NCI-H1092 treated with DMSO at 0.1 percent for 48 hours (cell line): ENCODE results near the gene TIAM1.
A peak's percentile ranks its signal among the peaks of the same experiment; 100 is the strongest.

ENCODE experiments used
- DNase-seq: peaks from one replicate; lab custom pipeline; 2025; lab: John Stamatoyannopoulos, UW

Gene TIAM1

GRCh38 chr21:31201144-31201543, 142.9 kb downstream of the TIAM1 start:
- DNase-seq = no peak

- peak; percentile 50 for DNase-seq
These were observed 145.5 kb downstream of the TIAM1 start for GRCh38 chr21:31198575-31198974.

- no peak for DNase-seq
These were observed 147.3 kb downstream of the TIAM1 start for GRCh38 chr21:31196724-31197123.

- DNase-seq = no peak
These were observed 148.6 kb downstream of the TIAM1 start for GRCh38 chr21:31195334-31196015.

GRCh38 chr21:31194510-31195293, 149.4 kb downstream of the TIAM1 start:
- DNase-seq = no peak

GRCh38 chr21:31193761-31194160, 150.3 kb downstream of the TIAM1 start:
- no peak for DNase-seq

- DNase-seq = no peak
These were observed 152.5 kb downstream of the TIAM1 start for GRCh38 chr21:31191553-31191952.

- no peak for DNase-seq
These were observed 153.5 kb downstream of the TIAM1 start for GRCh38 chr21:31190516-31190915.

- DNase-seq = no peak
These were observed 156.6 kb downstream of the TIAM1 start for GRCh38 chr21:31187499-31187898.

GRCh38 chr21:31186916-31187315, 157.1 kb downstream of the TIAM1 start:
- DNase-seq = no peak

GRCh38 chr21:31185663-31186062, 158.4 kb downstream of the TIAM1 start:
- DNase-seq = no peak

- no peak for DNase-seq
These were observed 159.2 kb downstream of the TIAM1 start for GRCh38 chr21:31184876-31185275.

- DNase-seq = no peak
These were observed 159.6 kb downstream of the TIAM1 start for GRCh38 chr21:31184459-31184858.

- DNase-seq = no peak
These were observed 161.6 kb downstream of the TIAM1 start for GRCh38 chr21:31182231-31183140.

GRCh38 chr21:31181082-31181750, 162.8 kb downstream of the TIAM1 start:
- no peak for DNase-seq

GRCh38 chr21:31180256-31181081, 163.6 kb downstream of the TIAM1 start:
- peak; percentile 31 for DNase-seq

- no peak for DNase-seq
These were observed 167.3 kb downstream of the TIAM1 start for GRCh38 chr21:31176725-31177124.

GRCh38 chr21:31176080-31176551, 167.9 kb downstream of the TIAM1 start:
- DNase-seq = no peak

GRCh38 chr21:31173881-31174555, 170.0 kb downstream of the TIAM1 start:
- DNase-seq = no peak

GRCh38 chr21:31172328-31172727, 171.7 kb downstream of the TIAM1 start:
- no peak for DNase-seq
